Measurements from ENCODE around the gene REEP3.

DNA sequence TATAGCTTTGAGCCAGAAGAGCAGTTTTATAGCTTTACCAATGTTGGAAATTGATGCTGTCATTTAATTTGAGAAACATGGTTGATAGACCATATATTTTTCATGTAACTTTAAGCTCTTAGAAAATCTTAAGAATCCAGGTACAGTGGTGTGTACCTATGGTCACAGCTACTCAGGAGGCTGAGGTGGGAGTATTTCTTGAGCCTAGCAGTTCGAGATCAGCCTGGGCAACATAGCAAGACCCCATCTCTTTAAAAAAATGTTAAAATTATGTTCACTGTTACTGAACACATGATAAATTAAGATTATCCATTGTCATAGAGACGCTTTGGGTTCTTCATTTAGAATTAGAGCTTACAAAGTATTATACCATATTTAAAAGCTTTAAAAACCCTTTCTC, 18.2 kb downstream of the REEP3 start:
- TF ChIP-seq, protein P1, sequence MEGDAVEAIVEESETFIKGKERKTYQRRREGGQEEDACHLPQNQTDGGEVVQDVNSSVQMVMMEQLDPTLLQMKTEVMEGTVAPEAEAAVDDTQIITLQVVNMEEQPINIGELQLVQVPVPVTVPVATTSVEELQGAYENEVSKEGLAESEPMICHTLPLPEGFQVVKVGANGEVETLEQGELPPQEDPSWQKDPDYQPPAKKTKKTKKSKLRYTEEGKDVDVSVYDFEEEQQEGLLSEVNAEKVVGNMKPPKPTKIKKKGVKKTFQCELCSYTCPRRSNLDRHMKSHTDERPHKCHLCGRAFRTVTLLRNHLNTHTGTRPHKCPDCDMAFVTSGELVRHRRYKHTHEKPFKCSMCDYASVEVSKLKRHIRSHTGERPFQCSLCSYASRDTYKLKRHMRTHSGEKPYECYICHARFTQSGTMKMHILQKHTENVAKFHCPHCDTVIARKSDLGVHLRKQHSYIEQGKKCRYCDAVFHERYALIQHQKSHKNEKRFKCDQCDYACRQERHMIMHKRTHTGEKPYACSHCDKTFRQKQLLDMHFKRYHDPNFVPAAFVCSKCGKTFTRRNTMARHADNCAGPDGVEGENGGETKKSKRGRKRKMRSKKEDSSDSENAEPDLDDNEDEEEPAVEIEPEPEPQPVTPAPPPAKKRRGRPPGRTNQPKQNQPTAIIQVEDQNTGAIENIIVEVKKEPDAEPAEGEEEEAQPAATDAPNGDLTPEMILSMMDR (IDR thresholded peaks at IDR 0.05) = no peak
- TF ChIP-seq POLR2A (IDR thresholded peaks at IDR 0.05; ENCODE audit: low read depth) = no peak
- TF ChIP-seq POLR2AphosphoS5 (IDR thresholded peaks at IDR 0.05) = no peak
- no peak for TF ChIP-seq EP300 (IDR thresholded peaks at IDR 0.05)

Measured in esophagus muscularis mucosa (tissue), 4 donors.